HG02759 (cell line): ENCODE results near the gene KDM2A.
"Not testable (repeated sequence)": the region's sequence is repeated elsewhere in the genome, so short reads cannot be mapped to it uniquely, and the experiment has no call there.

Experiments
- ATAC-seq: cut with Tn5 transposase; IDR thresholded peaks from one replicate; pipeline ENCODE4 v1.9.1; 2021; ENCODE audit warnings: mild to moderate bottlenecking, moderate library complexity; ENCODE audit not compliant: unreplicated experiment

KDM2A gene

DNA sequence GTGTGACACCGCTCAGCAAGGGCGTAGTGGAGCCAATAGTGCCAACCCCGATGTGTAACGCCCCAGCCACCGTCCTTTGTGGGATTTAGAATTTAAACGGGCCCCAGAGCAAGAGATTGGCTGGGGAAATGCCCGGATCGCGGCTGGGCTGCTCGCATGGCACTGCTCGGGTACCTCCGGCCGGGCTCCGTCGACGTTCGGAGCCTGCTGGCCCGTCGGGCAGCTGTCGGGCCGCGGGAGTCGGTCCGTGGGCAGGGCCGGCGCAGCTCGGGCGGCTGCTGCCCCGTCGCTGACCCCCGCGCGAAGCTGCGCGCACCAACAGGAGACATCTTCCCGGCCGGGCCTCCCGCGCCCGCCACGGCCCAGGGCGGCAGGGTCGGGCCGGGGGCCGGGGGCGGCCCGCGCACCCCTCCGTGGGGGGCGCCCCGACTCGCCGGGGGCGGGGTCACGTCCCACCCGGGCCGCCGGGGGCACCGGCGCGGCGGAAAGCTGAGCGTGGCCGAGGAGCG, 1.3 kb upstream of the KDM2A start:
- ATAC-seq, result no peak

DNA sequence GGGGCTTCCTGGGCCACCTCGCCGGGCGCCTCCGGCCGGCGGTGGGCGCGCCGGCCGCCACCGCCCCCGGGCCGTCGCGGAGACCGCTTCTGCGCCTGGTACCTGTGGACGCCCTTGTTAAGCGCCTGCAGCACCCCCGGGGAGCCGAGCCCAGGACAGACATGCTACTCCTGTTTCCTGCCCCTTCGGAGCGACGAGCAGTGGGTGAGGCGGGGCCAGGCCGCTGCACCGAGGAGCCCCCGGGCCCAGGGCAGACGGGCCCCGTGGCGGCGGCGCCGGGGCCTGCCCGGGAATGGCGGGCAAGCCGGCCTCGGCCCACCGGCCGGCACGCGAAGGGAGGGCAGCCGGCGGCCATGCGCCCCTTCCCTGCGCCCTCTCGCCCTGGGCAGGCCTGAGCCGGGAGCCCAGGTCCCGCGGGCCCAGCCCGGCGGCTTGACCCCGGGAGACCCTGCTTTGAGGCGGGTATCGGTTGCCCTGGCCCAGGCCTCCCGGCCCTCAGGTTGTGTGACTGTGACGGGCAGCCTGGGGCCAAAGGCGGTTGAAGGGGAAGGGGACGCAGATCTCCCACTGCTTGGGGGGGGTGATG, 789 bp upstream of the KDM2A start:
- ATAC-seq, result peak; percentile 5

DNA sequence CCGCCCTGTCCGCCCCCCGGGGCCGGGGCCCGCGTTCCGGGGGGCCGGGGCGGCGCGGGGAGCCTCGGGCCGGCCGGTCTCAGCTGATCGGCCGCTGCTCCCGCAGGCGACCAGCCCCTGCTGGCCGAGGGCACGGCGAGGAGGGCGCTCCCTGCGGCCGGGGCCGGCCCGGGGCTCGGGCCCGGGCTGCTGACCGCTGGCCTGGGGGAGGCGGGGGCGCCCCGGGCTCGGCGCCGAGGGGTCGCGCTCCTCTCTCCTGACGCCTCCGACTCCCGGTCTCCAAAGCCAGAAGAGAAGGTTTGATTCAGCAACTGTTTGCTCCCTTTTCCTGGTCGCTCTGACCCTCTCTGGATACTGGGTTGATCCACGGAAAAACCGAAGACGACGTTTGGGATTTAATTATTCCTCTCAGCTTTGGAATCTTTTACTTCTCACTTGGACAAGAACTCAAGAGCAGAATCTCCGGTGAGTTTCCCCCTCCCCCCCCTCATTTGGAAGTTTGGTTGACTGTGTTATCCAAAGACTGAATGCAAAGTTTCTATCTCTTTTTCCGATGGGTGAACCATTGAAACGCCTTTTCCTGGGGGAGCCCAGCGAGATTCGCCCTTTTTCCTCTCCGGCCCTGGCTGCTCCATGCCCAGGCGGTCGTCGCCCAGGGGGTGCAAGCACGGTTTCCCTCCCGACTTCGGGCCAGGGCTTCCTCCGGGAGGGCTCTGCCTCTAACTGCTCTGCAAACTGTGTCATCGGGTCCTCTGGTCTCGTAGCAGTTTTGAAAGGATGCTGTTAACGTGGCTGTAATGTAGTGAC, 725 bp downstream of the KDM2A start:
- ATAC-seq, result peak; percentile 9

DNA sequence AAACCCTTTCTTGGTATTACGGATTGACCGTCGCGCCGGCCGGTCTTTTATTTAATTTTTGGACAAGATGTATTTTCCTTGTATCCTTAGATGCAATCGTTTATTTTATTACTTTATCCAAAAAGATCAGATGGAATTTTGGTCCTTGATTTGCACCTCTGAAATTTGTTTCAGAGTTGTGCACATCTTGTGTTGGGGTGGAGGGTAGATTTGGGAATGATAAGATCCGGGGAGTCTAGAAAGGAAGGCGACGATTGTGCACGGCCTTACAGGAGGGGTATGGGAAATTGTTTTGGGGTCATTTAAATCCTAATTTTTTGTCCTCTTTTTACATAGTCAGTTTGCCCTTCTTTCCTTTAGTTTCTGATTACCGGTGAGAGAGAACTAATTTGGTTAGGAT, 1.4 kb downstream of the KDM2A start:
- ATAC-seq, result no peak

DNA sequence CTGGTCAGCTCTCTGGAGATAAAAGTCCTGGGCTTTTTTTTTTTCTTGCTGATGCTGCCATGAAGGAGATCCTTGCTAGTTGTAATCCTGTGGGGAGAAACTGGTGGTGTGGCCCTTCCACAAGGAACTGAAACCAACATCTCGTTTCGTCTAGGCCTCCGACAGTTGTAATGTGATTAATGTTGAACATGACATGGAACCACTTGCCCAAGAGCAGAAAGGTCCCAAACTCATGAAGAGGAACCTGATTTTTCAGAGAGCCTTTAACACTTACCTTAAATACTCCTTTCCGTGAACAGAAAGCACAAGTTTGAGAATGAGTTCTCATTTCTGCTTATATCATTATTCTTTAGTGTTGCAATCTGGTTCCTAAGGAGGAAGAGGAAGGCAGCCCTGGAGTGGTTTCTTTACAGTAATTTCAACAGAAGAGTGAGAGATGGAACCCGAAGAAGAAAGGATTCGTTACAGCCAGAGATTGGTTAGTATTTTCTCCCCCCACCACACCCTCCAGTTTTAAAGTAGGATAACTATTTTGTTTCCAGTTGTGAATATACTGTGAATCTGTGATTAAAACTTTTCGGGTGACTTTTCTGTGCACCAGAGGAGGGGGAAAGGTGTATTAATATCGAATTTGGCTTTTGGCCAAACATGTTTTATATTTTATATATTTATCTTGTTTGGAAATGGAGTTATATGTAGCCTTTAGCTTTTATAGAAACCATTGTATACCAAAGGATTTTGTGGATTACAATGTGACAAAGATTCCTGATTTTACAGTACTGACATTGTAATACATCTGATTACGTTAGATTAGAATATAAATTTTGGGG, 2.0 kb downstream of the KDM2A start:
- no peak for ATAC-seq

DNA sequence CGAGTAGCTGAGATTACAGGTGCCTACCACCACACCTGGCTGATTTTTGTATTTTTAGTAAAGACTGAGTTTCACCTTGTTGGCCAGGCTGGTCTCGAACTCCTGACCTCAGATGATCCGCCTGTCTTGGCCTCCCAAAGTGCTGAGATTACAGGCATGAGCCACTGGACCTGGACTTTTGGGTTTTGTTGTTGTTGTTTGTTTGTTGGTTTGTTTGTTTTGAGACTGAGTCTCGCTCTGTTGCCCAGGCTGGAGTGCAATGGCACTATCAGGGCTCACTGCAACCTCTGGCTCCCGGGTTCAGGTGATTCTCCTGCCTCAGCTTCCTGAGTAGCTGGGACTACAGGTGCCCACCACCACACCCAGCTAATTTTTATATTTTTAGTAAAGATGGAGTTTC, 4.7 kb downstream of the KDM2A start:
- not testable (repeated sequence) for ATAC-seq

DNA sequence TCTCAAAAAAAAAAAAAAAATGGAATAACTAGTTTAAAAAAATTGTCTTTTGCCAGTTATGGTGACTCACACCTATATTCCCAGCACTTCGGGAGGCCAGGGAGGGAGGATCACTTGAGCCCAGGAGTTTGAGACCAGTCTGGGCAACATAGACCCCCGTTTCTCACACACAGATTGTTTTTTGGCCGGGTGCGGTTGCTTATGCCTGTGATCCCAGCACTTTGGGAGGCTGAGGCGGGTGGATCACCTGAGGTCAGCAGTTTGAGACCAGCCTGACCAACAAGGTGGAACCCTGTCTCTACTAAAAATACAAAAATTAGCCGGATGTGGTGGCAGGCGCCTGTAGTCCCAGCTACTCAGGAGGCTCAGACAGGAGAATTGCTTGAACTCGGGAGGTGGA, 7.2 kb downstream of the KDM2A start:
- ATAC-seq, result not testable (repeated sequence)

DNA sequence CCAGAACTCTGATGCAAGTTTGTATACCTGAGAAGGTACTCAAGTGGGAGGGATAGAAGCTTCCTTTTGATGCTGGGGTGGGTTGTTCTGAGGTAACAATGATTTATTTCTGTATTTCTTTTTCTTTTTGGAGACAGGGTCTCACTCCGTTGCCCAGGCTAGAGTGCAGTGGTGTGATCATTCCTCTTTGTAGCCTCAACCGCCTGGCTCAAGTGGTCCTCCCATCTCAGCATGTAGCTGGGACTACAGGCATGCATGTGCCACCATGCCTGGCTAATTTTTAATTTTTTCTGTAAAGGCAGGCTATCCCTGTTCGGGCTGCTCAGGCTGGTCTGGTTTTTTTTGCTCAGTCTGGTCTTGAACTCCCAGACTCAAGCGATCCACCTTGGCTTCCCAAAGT, 7.9 kb downstream of the KDM2A start:
- no peak for ATAC-seq

DNA sequence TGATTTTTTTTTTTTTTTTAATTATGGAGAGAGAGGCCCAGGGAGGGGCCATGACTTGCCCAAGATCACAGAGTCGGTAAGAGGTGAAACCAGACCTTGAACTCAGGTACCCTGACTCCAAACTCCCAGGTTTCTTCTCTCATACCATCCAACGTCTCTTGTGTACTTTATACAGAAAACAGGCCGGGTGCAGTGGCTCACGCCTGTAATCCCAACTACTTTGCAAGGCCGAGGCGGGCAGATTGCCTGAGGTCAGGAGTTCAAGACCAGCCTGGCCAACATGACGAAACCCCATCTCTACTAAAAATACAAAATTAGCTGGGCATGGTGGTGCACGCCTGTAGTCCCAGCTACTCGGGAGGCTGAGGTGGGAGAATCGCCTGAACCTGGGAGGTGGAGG, 11.8 kb downstream of the KDM2A start:
- ATAC-seq, result not testable (repeated sequence)

DNA sequence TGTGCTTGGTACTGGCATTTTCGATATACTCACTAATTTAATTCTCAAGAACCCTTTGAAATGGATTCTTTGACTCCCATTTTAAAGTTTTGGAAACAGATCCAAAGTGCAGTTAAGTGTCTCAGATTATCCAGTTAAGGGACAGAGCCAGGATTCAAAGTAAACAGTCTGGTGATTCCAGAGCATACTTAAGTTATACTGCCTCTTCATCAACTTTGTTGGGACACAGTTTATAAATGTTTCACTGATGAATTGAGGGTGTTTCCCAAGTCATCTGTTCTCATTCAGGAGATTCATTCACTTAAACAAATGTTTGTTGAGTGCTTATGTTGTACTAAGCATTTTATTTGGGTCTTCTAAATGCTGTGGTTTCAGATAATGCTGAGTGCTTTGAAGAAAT, 17.1 kb downstream of the KDM2A start:
- ATAC-seq, result no peak

DNA sequence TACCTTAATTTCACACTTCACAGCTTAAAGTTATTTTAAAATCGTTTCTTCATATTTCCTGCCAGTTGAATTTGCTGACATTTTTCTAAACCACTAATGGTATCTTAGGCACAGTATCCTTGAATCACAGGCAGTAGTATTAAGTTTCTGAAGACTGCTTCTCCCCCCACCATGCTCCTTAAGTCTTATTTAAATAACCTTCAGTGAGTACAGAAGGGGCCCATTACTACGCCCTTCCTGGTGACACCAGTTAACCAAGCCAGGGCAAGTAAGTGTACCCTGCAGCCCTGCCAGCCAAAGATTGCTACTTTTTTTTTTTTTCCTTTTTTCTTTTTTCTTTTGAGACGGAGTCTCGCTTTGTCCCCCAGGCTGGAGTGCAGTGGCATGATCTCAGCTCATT, 19.9 kb downstream of the KDM2A start:
- ATAC-seq, result no peak

DNA sequence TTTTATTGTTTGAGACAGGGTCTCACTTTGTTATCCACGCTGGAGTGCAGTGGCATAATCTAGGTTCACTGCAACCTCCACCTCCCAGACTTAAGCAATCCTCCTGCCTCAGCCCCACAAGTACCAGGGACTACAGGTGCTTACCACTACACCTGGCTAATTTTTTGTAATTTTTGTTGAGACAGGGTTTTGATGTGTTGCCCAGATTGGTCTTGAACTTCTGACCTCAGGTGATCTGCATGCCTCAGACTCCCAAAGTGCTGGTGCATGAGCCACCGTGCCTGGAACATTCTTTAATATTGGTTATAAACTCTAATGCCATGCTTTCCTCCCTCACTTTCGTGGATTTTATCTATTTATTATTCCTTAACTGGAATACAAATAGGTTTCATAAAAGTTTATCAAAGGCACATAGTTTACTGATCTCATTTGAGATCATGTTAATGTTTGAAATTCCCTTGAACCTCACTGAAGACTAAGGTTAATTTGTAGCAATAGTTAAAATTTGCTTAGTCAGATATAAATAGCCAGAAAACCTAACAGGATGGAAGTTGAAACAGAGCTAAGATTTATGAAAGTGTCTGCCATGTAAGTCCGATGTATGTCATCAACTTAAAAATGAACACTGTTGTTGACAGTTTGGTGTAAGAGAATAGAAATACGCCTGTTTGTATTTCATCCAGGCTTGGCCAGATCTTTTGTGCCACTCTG, 27.6 kb downstream of the KDM2A start:
- no peak for ATAC-seq

DNA sequence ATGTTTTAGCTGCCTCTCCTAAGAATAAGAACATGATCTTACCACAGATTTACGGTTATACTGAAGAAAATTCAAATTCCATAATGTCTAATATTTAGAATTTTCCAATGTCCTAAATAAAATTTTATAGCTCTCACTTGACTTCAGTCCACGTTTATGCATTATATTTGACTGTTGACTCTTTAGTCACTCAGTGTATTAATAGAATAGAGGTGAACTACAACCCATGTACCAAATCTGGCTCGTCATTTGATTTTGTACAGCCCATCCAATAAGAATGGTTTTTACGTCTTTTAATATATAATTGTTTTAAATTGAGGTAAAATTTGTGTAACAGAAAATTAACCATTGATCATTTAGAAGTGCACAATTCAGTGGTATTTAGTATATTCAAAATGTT, 34.9 kb downstream of the KDM2A start:
- ATAC-seq, result no peak

DNA sequence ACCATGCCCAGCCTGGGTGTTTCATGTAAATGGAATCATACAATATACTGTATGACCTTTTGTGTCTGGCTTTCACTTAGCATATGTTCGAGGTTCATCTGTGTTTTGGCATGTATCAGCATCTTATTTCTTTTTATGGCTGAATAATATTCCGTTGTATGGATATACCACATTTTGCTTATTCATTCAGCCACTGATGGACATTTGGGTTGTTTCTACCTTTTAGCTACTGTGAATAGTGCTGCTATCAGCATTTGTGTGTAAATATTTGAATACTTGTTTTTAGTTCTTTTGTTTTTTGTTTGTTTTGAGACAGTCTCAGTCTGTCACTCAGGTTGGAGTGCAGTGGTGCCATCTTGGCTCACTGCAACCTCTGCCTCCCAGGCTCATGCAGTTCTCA, 35.7 kb downstream of the KDM2A start:
- no peak for ATAC-seq

DNA sequence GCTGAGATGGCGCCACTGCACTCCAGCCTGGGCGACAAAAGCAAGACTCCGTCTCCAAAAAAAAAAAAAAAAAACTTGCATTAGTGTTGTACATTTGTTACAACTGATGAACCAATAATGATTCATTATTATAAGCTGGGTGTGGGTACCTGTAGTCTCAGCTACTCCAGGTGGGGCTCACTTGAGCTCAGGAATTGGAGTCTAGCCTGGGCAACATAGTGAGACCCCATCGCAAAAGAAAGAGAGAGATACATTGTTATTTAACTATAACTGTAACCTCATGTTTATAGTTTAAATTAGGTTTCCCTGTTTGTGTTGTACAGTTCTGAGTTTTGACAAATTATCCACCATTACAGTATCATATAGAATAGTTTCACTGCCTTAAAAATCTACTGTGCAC, 38.6 kb downstream of the KDM2A start:
- ATAC-seq, result no peak

DNA sequence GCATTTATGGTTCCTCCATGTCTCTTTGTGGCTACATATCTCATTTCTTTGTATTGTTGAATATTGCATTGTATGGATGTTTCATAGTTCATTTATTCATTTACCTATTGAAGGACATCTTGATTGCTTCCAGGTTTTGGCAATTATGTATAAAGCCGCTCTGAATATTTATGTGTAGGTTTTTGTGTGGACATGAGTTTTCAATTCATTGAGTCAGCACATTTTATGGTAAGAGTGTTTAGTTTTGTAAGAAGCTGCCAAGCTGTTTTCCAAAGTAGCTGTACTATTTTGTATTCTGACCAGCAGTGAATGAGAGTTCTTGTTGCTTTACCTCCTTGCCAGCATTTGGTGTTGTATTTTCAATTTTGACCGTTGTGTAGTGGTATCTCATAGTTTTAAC, 39.2 kb downstream of the KDM2A start:
- no peak for ATAC-seq

DNA sequence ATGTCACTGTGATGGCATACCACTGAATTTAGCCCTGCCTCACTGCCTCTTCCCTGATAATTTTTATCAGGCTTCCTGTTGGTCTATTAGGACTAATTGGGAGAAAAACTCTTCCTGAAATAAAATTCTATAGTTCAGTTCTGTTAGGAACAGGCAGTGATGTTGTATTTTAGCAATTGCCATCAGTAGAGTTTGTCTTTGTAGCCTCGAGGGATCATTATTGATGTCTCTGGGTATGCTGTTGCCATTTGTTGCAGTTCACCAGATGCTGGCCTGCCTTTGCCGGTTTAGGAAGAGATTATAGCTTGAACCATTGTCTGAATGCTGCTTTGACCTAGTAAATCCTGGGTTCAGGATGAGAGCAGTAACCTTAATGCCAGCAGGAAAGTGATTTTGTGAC, 41.0 kb downstream of the KDM2A start:
- ATAC-seq, result no peak

DNA sequence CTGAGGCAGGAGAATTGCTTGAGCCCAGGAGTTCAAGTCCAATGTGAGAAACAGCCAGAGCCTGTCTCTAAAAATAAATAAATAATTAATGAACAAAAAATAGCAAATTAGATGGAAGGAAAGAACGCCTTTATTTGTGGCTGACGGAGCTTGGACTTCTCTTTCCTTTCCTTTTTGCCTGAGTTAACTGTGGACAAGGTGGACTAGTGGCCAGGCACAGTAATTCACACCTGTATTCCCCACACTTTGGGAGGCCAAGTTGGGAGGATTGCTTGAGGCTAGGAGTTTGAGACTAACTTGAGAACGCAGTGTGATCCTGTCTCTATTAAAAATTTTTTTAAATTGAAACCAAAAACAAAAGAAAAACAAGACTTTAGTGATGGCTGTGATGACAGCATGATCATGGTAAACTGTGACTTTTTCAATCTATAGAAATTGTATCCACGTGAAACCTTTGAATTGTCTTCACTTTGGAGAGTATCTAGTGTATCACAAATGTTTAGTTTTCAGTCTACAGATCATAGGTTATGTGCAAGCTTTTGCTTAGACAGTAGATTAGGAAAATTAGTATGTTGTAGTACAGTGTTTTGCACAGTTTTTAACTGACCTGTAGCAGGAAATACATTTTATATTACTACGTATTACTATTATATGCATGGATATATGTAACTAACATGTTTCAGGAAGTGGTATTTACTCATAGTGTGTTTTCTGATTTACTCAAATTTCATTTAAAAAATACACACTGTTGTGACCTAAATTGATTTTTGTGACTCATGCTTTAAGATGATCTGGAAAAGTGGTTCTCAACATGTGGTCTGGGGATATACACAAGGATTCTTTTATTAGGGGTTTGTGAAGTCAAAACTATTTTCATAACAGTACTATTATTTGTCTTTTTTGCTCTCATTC, 42.1 kb downstream of the KDM2A start:
- no peak for ATAC-seq

DNA sequence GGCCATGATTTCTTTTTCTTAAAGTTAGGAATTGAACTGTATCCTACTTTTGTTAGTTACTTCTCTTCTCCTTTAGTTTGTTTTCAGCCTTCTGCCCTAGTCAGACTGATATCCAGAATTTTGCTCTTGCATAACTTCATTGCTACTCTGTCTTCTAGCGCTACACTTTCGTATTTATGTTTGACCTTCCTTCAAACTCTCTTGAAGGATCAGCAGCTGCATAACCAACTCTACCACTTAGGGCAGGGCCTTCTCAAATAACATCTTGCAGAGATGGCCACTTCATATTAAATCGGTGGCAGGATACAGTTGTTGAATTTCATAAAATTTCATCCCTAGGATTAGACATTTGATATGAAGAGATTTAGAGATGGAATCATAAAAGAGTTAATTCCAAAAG, 43.9 kb downstream of the KDM2A start:
- ATAC-seq, result no peak

DNA sequence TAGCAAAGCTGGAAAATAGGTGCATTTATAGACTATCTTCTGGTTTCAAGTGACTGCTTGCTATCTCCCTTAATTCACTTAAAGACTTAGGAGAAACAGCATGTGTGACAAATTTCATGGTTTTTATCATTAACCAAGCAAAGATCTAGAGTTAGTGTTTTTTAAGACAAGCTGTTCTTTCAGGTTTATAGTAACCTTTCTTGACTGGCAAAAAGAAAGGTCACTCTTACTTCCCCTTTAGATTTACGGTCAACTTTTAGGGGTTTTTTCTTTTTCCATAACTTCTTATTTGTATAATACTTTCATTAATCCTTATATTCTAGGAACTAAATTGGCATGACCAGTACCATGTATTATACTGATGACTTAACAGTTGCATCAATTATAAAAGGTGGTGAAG, 46.6 kb downstream of the KDM2A start:
- no peak for ATAC-seq
